Smooth muscle cell (in vitro differentiated cells): ENCODE data around the gene NUP210. TPM values are rescaled to one million over a fixed set of nuclear protein-coding genes. Genes with fewer than 3 reads are reported as not detected.

ENCODE experiments used
- DNase-seq: peaks from one replicate; lab custom pipeline; 2025; ENCODE audit not compliant: unreplicated experiment; lab: John Stamatoyannopoulos, UW
- H2AFZ ChIP-seq: fragments of 200-600 bp; sonication (generic); 2 replicates; pipeline ENCODE4 v1.6.0; 2016; ENCODE audit warnings: antibody characterized with exemption, low read depth, mild to moderate bottlenecking
- H3F3A ChIP-seq: fragments of 200-600 bp; sonication (generic); 2 replicates; pipeline ENCODE4 v1.6.0; 2017; ENCODE audit warnings: antibody characterized with exemption, low read depth
- H3K27ac ChIP-seq: fragments of 200-600 bp; sonication (generic); 2 replicates; pipeline ENCODE4 v1.5.1; 2016; ENCODE audit warnings: low read depth, mild to moderate bottlenecking
- H3K27me3 ChIP-seq: fragments of 200-600 bp; sonication (generic); 2 replicates; pipeline ENCODE4 v1.6.1; 2016; ENCODE audit warnings: low read depth, mild to moderate bottlenecking
- H3K36me3 ChIP-seq: fragments of 200-600 bp; sonication (generic); 2 replicates; pipeline ENCODE4 v1.5.1; 2016; ENCODE audit warnings: low read depth
- H3K4me1 ChIP-seq: fragments of 200-600 bp; sonication (generic); 2 replicates; pipeline ENCODE4 v1.5.1; 2016; ENCODE audit warnings: low read depth
- H3K4me2 ChIP-seq: fragments of 200-600 bp; sonication (generic); 2 replicates; pipeline ENCODE4 v1.6.0; 2016; ENCODE audit warnings: mild to moderate bottlenecking
- H3K4me3 ChIP-seq: fragments of 200-600 bp; sonication (generic); 2 replicates; pipeline ENCODE4 v1.5.1; 2016; ENCODE audit warnings: mild to moderate bottlenecking
- H3K79me2 ChIP-seq: fragments of 200-600 bp; sonication (generic); 2 replicates; pipeline ENCODE4 v1.6.0; 2016; ENCODE audit warnings: low read depth, mild to moderate bottlenecking
- H3K9ac ChIP-seq: fragments of 200-600 bp; sonication (generic); 2 replicates; pipeline ENCODE4 v1.6.0; 2016; ENCODE audit warnings: low read depth
- H3K9me3 ChIP-seq: fragments of 200-600 bp; sonication (generic); replicated peaks from 2 replicates; pipeline ENCODE4 v1.5.1; 2016; ENCODE audit warnings: low read depth
- H4K20me1 ChIP-seq: fragments of 200-600 bp; sonication (generic); 2 replicates; pipeline ENCODE4 v1.6.0; 2016; ENCODE audit warnings: low read depth
- WGBS: methylation state at CpG from one replicate; pipeline ENCODE4 v1.1.7; 2016; ENCODE audit warnings: low lambda C conversion rate; 5-methylcytosine and 5-hydroxymethylcytosine counted together
- polyA plus RNA-seq: library from polyadenylated mRNA; unstranded; fragments of >200 nt; fragmentation: Nextera tagmentation; extraction: Ambion mirVana; gene quantifications from 2 replicates; pipeline ENCODE4 v1.2.1, GENCODE V29; 2016
- total RNA-seq: library from RNA; depleted of rRNA; stranded (reverse); fragments of >200 nt; gene quantifications from 2 replicates; pipeline ENCODE4 v1.2.3, GENCODE V29; 2014
- TF ChIP-seq, protein P1 (sequence below): fragments of 200-600 bp; sonication (generic); IDR thresholded peaks from 2 replicates; pipeline ENCODE4 v1.5.1; 2017; ENCODE audit warnings: borderline replicate concordance, mild to moderate bottlenecking, antibody characterized with exemption; ENCODE audit not compliant: insufficient read depth, poor library complexity, severe bottlenecking

The NUP210 gene
- total and polyA plus RNA-seq, 2 experiments from 2014 or later: 0.35 to 1.5 TPM

DNA sequence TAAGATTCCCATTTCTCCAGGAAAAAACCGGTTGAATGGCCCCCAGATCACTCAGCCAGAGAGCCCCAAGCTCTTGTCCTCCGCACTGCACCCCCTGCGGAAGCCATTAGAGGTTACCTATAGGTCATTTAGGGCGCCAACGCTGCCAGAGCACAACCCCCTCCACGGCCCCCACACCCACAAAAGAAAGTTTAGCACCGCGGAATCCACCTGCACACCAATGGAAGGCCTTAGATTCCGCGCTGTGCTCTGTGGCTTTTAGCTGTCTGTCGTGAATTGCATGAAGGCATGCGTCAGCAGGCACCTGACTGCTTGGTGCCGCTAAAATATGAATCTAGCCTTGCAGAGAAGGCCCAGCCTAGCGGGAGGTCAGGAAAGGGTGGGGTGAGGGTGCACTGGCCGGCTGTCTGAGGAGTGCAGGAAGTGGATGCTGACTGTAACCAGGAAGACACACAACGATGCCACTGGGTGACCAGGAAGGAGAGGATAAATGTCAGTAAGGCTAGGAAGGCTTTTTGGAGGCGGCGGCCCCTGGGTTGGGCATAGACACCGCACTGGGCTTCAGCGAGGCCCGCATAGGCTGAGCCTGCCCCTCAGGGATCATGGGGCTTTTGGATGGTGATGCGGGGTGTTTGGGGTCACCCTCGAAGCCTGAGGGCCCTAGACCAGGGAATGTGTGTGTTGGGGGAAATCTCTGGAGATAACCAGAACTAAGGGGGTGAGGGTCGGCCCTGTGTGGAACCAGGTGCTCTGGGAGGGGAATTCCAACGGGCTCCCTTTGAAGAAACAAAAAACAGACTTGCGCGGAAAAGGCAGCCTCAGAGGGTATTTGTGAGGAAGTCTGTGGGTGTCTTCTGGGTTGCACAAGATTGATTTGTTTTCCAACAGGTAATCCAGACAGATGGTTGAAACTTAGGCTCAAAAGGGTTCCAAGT is 976 bp upstream of the NUP210 start:
- no peak overlapping the region for H3K9ac ChIP-seq
- TF ChIP-seq, protein P1, sequence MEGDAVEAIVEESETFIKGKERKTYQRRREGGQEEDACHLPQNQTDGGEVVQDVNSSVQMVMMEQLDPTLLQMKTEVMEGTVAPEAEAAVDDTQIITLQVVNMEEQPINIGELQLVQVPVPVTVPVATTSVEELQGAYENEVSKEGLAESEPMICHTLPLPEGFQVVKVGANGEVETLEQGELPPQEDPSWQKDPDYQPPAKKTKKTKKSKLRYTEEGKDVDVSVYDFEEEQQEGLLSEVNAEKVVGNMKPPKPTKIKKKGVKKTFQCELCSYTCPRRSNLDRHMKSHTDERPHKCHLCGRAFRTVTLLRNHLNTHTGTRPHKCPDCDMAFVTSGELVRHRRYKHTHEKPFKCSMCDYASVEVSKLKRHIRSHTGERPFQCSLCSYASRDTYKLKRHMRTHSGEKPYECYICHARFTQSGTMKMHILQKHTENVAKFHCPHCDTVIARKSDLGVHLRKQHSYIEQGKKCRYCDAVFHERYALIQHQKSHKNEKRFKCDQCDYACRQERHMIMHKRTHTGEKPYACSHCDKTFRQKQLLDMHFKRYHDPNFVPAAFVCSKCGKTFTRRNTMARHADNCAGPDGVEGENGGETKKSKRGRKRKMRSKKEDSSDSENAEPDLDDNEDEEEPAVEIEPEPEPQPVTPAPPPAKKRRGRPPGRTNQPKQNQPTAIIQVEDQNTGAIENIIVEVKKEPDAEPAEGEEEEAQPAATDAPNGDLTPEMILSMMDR: no peak
- peaks cover 46% of the 10 kb centered on the region for H3K27me3 ChIP-seq
- no peaks in the 10 kb centered on the region for H4K20me1 ChIP-seq
- no peak overlapping the region for H3K27ac ChIP-seq
- no peaks in the 10 kb centered on the region for H3K36me3 ChIP-seq
- DNase-seq: no peak
- no peaks in the 10 kb centered on the region for H3F3A ChIP-seq
- H3K4me3 ChIP-seq: peak overlapping the region; percentile 51
- peaks cover 6% of the 10 kb centered on the region for H3K4me1 ChIP-seq
- H3K4me2 ChIP-seq: peak overlapping the region; percentile 87
- H3K9me3 ChIP-seq: no peaks in the 10 kb centered on the region
- no peaks in the 10 kb centered on the region for H3K79me2 ChIP-seq
- no peak overlapping the region for H2AFZ ChIP-seq
- 60% methylated on average over 27 of the region's 27 CpGs for WGBS

DNA sequence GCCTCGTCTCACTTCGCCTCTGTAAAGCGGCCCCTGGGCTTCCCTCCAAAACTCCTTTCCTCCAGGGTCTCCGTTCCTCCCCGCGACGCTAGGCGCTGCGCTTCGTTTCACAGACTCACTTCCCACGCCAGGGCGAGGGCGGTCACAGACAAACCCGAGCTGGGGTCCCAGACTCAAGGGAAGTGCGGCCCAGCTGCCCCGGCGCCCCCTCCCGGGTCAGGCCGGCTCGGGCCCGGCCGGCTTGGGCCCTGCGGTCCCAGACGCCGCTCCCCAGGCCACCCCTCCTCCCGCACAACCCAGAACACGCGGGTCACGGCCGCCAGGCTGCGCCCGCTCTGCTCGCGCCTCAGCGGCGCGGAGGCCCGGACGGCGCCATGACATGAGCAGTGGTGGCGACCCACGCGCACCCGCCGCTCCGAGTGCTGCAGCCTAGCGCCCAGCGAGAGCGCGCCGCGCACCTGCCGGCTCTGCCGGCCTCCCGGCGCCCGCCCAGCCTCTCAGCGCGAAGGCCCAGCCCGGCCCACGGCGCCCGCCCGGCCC is 547 bp downstream of the NUP210 start:
- H3K4me2 ChIP-seq: peak overlapping the region; percentile 87
- H3K9ac ChIP-seq: no peak overlapping the region
- WGBS: 5% methylated on average over 21 of the region's 64 CpGs
- H3K36me3 ChIP-seq: no peaks in the 10 kb centered on the region
- H2AFZ ChIP-seq: peak overlapping the region; percentile 62
- H3K79me2 ChIP-seq: no peaks in the 10 kb centered on the region
- no peaks in the 10 kb centered on the region for H3K9me3 ChIP-seq
- H3F3A ChIP-seq: no peaks in the 10 kb centered on the region
- no peak overlapping the region for H3K27ac ChIP-seq
- peaks cover 6% of the 10 kb centered on the region for H3K4me1 ChIP-seq
- no peak for DNase-seq
- TF ChIP-seq, protein P1: no peak
- no peaks in the 10 kb centered on the region for H4K20me1 ChIP-seq
- H3K27me3 ChIP-seq: peaks cover 46% of the 10 kb centered on the region
- peak overlapping the region; percentile 51 for H3K4me3 ChIP-seq

DNA sequence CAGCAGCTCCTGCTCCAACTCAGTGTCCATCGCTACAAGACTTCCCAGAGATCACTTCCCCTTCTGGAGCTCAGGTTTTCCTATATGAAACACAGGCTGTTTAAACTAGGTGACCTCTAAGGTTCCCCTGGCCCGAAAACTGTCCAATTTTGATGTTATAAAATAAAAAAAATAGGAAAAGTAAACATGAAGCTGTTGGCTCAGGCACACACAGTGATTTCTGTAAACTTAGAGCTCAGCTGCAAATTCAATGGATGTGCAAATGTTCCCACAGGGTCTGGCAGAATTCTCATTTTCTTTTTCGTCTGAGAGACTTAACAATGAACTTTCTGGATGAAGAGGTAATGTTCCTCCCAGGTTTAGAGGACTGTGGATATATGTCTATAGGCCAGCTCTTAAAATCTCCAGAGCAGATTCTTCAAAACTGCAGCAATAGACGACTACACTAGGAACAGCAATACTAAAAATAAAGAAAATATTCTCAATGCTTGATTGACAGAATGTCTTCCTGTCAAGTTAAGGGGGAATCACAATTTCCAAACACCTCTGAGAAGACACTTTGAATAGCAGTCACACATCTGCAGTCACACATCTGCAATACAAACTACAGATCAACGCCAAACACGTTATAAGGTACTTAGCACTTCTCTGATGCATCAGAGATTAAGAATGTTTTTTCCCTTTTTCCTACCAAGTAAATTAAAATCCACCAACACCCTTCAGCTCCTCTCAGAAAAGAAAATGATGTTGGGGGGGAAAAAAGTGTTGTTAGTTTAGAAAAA is 2.8 kb downstream of the NUP210 start:
- H3K9me3 ChIP-seq: no peaks in the 10 kb centered on the region
- no peak overlapping the region for H3K4me3 ChIP-seq
- H3K27ac ChIP-seq: no peak overlapping the region
- peaks cover 6% of the 10 kb centered on the region for H3K4me1 ChIP-seq
- no peak overlapping the region for H2AFZ ChIP-seq
- H3K27me3 ChIP-seq: peaks cover 46% of the 10 kb centered on the region
- DNase-seq: no peak
- H3K9ac ChIP-seq: no peak overlapping the region
- H3K79me2 ChIP-seq: no peaks in the 10 kb centered on the region
- H3F3A ChIP-seq: no peaks in the 10 kb centered on the region
- no peak overlapping the region for H3K4me2 ChIP-seq
- no peaks in the 10 kb centered on the region for H4K20me1 ChIP-seq
- H3K36me3 ChIP-seq: no peaks in the 10 kb centered on the region
- TF ChIP-seq, protein P1: no peak
- WGBS: 83% methylated on average over 6 of the region's 6 CpGs
